Ishikawa (cell line): Measurements from ENCODE around the gene SLCO1A2.

Source experiments
- EP300 ChIP-seq: IDR thresholded peaks from 2 replicates; pipeline ENCODE4 v1.6.1; 2012; ENCODE audit warnings: borderline replicate concordance
- NFIC ChIP-seq: IDR thresholded peaks from 2 replicates; pipeline ENCODE4 v1.6.1; 2012
- REST ChIP-seq: IDR thresholded peaks from 2 replicates; pipeline ENCODE4 v1.6.1; 2012; ENCODE audit warnings: low read depth, mild to moderate bottlenecking
- TAF1 ChIP-seq: IDR thresholded peaks from 2 replicates; pipeline ENCODE4 v1.6.1; 2012; ENCODE audit warnings: low read depth, mild to moderate bottlenecking
- USF1 ChIP-seq: IDR thresholded peaks from 2 replicates; pipeline ENCODE4 v1.6.1; 2012
- YY1 ChIP-seq: IDR thresholded peaks from 2 replicates; pipeline ENCODE4 v1.6.1; 2012; ENCODE audit warnings: low read depth

GRCh38 chr12:21239866-21240265 is 94.9 kb downstream of the SLCO1A2 start:
- TF ChIP-seq USF1, result no peak
- TF ChIP-seq TAF1, result no peak
- TF ChIP-seq EP300, result no peak
- no peak for TF ChIP-seq NFIC
- TF ChIP-seq REST, result no peak
- no peak for TF ChIP-seq YY1
